Breast epithelium (tissue), 3 donors: ENCODE data around the gene CNEP1R1.

Experiments
- POLR2A ChIP-seq: fragments of 450-650 bp; IDR thresholded peaks from one replicate; pipeline ENCODE4 v1.6.1; 2016; ENCODE audit warnings: antibody characterized with exemption, mild to moderate bottlenecking, moderate library complexity
- TF ChIP-seq, protein P1 (sequence below), 3 donors: fragments of 450-650 bp; IDR thresholded peaks; one replicate each; pipeline ENCODE4 v1.5.1; 2016 to 2017; ENCODE audit warnings: antibody characterized with exemption in 3 of 3, mild to moderate bottlenecking in 3 of 3, moderate library complexity in 3 of 3

DNA sequence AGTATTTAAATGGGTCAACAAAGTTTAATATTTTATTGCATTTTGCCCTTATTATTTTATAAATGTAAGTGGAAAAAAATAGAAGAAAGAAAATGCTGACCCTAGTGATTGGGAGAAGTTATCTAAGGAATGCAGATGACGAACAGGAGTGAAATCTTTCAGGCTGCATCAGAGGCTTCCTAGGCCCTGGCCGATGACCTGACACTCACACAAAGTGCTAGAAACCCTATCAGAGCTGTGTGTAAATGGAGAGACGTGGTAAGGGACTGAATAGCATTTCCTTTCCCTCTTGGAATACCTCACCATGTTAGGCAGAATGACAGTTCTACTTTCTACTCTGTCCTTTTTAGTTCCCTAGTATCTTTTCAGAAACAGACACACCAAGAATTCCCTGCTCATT is 44.9 kb upstream of the CNEP1R1 start:
- TF ChIP-seq, protein P1, sequence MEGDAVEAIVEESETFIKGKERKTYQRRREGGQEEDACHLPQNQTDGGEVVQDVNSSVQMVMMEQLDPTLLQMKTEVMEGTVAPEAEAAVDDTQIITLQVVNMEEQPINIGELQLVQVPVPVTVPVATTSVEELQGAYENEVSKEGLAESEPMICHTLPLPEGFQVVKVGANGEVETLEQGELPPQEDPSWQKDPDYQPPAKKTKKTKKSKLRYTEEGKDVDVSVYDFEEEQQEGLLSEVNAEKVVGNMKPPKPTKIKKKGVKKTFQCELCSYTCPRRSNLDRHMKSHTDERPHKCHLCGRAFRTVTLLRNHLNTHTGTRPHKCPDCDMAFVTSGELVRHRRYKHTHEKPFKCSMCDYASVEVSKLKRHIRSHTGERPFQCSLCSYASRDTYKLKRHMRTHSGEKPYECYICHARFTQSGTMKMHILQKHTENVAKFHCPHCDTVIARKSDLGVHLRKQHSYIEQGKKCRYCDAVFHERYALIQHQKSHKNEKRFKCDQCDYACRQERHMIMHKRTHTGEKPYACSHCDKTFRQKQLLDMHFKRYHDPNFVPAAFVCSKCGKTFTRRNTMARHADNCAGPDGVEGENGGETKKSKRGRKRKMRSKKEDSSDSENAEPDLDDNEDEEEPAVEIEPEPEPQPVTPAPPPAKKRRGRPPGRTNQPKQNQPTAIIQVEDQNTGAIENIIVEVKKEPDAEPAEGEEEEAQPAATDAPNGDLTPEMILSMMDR (IDR thresholded peaks at IDR 0.05): no peak
- TF ChIP-seq POLR2A: no peak
